HG02970 (cell line): ENCODE results near the gene WASF2.
"Not testable (repeated sequence)": the region's sequence is repeated elsewhere in the genome, so short reads cannot be mapped to it uniquely, and the experiment has no call there.

Source experiments
- ATAC-seq: cut with Tn5 transposase; IDR thresholded peaks from one replicate; pipeline ENCODE4 v1.9.1; 2021; ENCODE audit warnings: mild to moderate bottlenecking, moderate library complexity, moderate number of reproducible peaks; ENCODE audit not compliant: unreplicated experiment, low FRiP score

The WASF2 gene

DNA sequence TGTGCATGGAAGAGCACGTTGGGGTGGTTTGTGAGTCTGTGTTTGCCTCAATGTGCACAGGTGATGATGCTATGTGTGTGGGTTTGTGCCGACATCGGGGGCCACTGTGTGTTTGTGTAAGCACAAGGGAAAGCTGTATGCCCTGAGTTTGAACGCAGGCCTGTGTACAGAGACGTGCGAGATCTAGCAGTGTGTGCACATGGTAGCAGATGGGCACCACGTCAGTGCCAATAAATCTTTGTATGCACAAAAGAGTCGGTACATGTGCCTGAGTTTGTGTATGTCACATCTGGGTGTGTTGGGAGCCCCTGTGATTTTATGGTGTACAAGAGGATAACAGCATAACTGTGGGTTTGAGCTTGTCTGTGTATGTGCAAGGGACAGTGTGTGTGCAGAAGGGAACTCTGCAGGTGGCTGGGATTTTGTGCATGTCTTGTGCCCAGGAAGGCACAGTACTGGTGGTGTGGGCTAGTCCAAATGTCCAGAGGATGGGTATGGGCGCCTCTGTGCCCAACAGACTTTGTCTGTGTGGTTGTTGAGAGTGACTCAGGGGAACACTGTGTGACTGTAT lies 32.0 kb upstream of the WASF2 start:
- ATAC-seq = no peak

DNA sequence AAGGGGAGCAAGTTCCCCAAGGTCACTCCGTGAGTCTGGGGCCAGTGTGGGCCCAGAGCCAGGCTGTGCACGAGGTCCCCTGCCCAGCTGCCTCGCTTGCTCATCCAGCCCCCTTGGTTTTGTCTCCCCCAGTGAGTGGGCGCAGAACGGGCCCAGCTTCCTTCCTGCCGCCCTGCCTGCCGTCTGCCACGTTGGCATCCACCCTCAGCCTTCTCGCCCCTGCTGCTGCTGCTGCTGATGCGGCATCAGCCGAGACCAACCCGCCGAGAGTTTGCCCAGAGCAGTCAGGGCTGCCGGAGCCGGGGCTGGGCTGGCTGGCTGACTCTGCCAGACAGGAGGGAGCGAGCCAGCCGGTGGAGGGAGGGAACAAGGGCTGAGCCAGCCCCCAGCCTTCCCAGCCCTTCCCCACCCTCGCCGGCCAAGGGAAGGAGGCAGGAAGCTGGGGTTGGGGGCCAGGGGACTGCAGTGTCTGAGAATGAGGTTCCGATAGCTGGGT lies 31.4 kb upstream of the WASF2 start:
- no peak for ATAC-seq

DNA sequence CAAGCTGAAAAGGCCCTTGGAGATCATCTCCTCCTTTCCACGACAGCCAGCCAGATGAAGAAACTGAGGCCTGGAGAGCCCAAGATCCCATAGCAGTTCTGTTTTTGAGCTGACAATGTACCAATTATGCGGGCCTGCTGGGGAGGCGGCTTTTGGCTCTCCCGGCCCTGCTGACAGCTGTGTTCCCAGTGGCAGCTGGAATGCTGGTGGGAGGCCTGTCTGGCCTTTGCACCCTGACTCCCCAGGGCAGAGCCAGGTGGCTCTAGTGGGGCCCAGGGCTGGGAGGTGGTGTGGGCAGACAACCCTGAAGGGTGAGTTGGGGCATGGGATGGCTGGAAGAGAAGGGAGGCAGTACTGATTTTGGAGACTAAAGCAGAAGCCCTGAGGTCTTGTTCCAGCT lies 30.7 kb upstream of the WASF2 start:
- no peak for ATAC-seq

DNA sequence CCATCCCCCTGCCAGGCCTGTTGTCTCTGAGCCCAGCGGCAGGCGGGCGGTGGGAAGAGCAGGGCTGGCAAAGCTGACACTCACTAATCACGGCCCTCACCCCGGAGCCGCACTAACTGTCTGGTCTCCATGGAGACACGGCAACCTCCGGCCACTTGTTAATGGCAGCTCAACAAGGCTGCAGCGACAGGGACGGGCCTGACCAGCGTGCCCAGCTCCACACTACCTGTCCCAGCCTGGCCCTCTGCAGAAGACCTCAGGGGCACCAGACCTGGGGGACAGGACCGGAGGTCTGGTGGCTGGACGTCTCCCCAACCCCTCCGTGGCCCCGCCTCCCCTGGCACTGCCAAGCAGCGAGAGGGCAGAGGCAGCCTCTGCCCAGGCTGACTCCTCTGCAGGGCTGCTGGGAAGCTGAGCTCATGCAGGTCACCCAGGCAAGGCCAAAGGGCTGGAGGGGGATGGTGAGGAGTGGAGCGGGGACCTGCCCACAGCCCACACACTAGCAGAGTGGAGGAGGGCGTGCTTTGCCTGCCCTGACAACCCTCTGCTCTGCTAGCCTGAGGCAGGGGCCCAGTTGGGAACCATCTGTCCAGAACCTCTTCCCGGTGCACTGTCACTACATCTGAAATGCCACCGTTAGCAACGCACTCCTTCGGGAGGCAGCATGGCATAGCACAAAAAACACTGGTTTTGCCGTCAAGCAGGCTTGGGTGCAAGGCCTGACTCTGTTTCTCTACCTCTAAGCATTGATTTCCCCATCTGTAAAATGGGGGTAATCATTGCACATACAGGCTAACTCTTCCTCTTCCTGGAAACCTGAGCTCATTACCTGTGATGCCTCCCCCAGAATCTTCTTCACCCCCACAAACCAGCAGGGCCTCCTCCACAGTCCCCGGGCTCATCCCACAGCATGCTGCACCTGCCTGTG lies 29.6 kb upstream of the WASF2 start:
- no peak for ATAC-seq

DNA sequence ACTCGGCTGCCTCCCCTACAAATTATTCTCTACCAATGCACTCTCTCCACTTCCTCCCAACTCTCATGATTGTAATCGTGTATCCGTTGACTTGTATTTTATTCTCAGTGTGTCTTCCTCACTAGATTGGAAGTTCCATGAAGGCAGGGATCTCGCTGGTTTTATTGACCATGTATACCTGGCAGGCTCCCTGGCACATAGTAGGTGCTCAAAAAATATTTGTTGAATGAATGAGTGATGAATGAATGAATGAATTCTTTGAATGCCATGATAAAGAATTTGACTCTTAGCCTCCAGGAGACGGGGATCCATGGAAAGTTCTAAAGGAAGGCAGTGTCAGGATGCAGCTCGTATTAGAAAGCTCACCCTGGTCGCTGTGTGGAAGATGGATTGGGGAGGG lies 28.8 kb upstream of the WASF2 start:
- no peak for ATAC-seq

DNA sequence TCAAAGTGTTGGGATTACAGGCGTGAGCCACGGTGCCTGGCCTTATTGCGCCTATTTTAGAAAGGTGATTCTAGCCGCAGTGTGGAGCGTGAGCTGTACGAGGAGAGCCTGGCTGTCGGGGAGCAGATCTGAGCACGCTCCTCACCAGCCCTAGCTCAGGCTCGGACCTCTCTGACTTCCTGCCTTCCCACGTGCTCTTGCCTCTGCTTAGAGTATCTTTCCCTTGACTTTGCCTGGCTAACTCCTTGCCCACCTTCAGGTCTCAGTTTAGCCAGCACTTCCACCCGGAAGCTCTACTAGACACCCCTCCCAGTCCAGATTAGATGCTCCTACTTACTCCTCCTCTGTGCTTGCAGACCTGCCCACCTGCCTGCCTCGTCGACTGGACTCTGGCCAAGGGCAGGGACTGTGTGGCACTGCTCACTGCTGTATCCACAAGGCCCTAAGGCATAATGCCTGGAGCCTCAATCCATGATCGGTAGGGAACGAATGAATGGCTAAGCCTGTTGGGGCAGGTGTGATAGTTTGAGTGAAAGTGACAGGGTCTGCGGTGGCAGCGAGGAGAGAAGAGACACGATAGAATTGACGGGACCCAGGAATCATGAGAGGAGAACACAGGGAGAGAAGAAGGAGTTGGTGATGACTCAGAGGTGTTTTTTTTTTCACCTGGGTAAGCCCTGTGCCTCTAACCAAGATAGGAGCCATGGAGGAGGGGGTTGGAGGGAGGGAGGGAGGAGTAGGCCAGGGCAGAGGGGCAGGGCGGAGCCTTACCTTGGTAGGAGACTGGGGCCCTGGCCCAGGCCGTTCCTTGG lies 28.1 kb upstream of the WASF2 start:
- ATAC-seq = no peak

DNA sequence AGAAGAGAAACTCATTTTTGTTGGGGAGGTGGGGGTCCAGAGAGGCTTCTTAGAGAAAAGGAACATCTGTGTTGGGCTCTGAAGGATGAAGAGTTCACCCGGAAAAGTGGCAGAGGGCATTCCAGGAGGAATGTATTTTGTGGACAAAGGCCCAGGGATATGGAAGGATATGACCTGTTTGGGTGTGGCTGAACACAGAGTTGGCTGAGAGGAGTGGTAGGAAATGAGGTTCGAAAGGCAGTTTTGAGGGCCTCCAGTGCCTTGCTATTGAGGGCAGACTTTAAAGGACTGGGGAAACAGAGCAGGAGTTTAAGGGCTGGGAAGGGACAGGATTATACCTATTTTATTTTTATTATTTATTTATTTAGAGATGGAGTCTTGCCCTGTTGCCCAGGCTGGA lies 27.3 kb upstream of the WASF2 start:
- no peak for ATAC-seq

DNA sequence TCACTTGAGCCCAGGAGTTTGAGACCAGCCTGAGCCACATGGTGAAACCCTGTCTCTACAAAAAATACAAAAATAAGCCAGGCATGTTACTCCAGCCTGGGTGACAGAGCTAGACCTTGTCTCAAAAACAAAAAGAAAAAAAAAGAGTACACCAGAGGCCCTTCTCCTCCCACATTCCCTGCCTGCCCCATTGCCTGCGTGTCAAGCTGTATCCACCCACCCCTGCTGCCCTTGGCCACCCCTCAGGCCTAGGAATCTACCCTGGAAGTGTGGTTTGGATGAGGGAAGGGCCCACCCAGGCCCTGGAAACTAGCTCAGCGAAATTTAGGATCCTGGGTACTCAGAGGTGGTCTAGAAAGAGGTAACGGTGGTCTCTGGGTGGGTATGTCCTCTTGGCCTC lies 25.7 kb upstream of the WASF2 start:
- ATAC-seq = no peak

DNA sequence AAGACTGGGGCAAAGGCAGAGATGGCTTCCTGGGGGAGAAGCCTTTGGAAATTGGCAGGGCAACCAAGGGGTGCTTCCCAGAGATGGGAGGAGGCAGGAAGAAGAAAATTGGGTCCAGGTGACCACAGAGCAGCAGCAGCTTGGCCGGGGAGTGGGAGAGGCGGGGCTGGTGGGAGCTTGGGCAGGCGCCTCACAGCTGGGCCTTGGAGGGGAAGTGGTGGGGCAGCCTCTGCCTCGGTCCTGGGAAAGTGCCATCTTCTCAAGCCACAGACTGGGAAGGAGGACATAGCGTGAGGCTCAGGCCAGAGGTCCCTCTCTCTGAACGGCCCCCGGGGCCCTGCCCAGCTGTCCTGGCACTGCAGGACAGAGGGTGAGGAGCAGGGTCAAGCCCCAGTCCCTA lies 24.0 kb upstream of the WASF2 start:
- ATAC-seq = no peak

DNA sequence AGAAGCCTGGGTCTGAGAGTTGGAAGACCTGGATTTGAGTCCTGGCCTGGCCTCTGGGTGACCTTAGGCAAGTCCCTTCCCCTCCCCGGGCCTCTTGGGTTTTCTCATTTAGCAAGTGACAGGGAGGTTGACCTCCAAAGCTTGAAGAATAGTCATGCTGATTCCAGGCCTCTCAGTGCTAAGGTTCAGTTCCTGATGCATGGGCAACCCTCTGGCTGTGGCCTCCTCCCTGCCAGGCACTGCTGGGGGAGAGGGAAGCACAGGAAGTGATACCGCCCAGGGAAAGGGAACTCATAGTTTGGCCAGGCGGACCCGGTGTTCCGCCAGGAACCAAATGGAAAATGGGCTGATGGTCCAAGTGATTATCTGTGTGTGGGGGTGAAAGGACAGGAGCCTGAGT lies 23.6 kb upstream of the WASF2 start:
- no peak for ATAC-seq

DNA sequence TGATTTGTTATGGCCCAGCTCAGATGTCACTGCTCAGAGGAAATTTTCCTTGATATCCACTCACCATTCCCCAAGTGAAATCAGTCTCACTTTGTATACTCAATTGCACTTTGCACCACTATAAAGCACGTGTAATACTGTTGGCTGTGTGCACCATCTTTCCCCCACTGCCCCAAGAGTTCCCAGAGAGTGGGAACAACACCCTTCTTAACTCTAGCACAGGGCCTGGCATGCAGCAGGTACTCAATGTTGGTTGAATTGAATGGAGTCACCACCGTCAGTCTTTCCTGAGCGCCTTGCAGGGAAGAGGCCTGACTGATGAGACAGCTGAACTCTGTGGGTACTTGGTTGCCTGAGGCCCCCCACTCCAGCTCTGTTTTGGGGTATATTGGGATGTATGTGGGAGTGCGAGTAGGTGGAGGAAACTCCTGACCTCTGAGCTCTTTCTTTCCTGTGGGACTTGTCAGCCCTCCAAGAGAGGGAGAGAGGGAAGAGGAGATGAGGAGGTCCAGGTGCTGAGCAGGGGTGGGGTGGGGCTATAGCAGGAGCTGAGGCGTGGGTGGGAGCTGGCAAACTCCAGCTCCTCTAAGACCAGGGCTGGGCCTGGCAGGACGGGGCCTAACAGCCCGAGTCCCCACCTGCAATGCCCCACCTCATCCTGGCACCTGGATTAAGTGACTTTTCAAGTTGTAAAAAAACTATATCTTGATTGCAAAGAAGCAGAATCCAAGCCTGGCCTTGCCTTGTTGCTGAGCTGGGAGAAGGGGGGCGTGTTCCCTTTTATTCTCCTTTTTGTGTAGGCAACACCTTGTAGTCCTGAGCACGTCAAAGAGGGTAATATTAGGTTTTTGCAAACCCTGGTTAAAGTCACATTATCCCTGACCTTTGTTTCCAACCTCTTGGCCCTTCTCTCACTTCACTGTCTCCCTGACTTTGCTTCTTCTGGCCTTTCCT lies 19.4 kb upstream of the WASF2 start:
- ATAC-seq = no peak

DNA sequence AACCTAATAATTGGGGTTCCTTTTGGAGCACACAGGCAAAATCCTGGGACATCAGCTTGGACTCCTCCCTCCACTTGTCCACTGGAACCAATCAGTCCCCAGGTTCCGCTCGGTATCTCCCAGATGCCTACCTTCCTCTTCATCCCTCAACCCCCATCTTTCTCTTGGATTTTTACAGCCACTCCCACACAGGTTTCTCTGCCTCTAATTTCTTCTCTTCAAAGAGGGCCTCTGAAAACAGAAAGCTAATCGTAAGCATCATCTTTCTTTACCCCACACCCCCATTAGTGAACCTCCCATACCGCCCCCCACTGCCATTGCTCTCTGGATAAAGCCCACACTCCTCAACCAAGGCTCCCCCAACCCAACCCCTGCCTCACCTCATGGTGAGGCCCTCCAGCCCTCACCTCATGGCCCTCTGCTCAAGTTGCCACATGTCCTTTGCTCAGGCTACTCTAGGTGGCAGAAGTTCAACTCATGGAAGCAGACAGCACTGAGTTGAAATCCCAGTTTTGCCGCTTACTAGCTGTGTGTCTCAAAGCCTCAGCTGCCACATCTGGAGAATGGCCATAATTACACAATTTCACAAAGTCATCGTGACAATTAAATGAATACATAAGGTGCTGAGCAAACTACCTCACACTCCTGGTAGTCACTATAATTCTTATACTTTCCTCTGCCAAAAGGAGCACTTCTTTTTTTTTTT lies 18.1 kb upstream of the WASF2 start:
- ATAC-seq = no peak

DNA sequence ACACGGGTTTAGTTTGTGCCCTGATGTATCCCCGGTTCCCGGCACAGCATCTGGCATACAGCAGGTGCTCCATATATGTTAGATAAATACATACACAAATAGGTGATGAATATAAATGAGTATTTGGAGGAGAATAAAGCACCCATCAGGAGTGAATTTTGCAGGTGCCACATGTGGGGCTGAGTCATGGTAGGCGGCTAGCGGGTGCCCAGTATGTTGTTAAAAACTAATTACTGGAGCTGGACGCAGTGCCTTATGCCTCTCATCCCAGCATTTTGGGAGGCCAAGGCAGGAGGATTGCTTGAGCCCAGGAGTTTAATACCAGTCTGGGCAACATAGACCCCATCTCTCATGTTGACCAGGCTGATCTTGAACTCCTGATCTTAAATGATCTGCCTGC lies 16.7 kb upstream of the WASF2 start:
- no peak for ATAC-seq

DNA sequence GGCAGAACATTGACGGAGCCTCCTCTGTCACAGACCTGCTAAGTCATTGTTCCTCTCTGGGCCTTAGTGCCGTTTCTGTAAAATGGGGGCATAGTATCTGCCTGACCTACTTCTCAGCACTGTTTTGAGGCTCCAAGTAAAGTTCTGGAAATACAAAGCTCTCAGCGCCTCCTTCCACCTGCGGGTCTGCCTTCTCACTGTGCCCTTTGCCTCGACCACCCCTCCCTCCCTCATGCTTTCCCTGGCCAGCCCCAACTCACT lies 15.4 kb upstream of the WASF2 start:
- no peak for ATAC-seq

DNA sequence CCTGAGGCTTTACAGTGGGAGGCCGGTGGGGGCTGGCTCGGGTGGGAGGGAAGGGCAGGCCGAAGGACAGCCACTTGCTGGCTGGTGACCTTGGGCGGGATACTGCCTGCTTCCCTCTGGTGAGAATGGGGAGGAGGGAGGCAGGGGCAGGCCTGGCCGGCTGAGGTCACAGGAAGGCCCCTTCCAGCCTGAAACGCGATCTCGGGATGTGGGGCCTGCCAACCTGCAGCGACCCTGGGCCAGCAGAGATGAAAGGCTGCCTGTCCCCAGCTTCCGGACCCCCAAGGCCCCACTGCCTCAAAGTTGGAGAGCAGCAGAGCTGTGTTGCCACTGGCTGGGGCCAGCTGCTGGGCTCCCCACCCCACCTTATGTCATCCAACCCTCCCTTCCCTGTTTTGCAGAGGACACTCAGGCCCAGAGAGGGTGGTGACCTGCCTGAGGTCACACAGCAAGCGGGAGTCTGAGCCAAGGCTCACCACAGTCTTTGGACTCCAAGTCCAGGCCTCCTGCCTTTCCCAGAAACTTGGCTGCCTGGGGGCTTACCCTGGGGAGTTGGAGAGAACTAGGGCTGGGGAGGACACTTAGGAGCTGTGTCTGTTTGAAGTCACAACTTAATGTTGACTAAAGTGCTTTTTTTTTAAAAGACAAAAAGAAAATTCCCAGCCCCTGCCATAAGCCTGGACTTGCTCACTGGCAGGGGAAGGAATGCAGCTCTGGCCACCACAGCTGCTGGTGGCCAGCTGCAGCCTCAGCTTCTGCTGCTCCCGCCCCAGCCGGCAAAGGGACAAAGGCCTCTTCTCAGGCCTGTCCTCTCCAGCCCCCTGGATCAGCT lies 14.8 kb upstream of the WASF2 start:
- no peak for ATAC-seq

DNA sequence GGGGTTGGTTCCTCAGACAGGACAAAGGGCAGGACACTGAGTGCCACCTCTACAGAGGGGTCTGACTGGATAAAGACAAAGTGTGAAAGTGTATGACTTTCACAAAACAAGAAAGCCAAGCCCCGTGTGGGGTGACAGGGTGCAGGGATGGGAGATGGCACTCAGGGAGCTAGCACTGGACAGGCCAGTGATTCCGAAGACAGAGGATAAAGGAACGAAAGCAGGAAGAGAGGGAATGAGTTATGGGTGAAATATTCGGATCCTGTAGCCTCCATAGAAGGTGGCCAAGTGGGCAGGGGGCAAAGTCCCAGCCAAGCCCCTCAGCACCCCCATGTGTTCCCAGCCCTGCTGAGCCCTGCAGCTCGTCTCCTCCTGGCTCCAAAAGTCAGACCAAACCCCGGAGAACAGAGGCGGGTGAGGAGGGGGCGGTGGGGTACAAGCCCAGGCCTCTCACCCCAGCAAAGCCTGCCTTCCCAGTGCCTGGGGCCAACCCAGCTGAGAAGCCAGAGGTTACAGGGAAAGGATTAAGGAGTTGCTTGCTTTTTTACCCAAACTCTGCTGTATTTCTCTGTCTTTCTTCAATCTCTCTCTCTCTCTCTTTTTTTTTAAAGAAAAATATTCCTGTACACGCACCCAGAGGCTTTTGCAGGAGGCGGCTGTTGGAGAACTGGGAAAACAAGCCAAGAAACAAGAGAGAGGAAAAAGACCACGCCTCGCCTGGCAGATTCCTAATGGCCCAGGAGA lies 14.0 kb upstream of the WASF2 start:
- ATAC-seq = no peak

DNA sequence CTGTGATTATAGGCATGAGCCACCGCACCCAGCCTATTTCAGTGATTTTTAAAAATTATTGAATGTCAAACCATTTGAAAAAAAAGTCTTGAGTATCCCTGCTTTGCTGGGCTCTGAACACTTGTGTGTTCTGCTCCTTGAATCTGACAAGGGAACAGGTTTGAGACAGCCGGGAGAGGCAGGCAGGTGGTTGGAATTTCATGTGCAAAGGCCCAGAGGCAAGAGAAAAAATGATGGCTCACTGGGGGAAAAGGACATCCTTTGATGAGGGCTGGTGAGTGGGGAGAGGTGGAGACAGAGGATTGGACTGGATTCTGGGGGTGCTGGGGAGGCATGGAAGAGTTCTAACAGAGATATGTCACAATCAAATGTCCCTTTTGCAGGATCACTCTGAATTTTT lies 13.1 kb upstream of the WASF2 start:
- no peak for ATAC-seq

DNA sequence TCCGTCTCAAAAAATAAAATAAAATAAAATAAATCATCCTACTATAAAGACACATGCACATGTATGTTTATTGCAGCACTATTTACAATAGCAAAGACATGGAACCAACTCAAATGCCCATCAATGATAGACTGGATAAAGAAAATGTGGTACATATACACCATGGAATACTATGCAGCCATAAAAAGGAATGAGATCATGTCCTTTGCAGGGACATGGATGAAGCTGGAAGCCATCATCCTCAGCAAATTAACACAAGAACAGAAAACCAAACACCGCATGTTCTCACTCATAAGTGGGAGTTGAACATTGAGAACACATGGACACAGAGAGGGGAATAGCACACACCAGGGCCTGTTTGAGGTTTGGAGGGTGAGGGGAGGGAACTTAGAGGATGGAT lies 11.2 kb upstream of the WASF2 start:
- ATAC-seq = not testable (repeated sequence)
